ENCODE data around the gene MYRFL. TPM values are rescaled to one million over a fixed set of nuclear protein-coding genes. Genes with fewer than 3 reads are reported as not detected.

MYRFL gene
- polyA plus RNA-seq, 1 donor from 2014 or later: not detected

DNA sequence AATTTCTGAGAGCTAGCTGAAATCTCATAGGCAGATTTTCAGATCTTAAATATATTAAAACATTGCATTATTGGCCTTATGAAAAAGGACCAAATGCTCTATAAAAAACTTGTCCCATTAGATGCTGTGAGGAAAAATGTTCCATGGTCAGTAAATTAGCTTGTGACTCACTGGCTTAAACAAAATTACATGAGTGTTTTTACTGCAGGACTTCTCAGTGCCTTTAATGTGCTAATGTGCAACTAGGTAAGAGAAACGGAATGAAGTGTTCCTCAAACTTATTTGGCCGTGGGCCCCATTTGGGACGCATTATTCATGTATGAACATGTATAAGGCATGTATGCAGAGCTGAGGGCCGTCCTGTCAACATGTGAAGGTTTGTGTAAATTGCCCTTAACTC lies 41.7 kb downstream of the MYRFL start:
- Histone ChIP-seq H3K27ac (ENCODE audit: low read length) (no peak overlapping the region), H3K9me3 (ENCODE audit: low read length) (no peaks in the 10 kb centered on the region), H3K79me2 (replicated peaks; ENCODE audit: insufficient read depth, low read length) (no peaks in the 10 kb centered on the region), H2AFZ (ENCODE audit: low read depth, low read length) (no peak overlapping the region), H3K36me3 (ENCODE audit: insufficient read depth, low read length) (no peaks in the 10 kb centered on the region), H3K9ac (ENCODE audit: low read length) (no peak overlapping the region), H3K4me2 (ENCODE audit: low read length) (no peak overlapping the region), H4K20me1 (ENCODE audit: insufficient read depth) (no peaks in the 10 kb centered on the region), H3K9me2 (ENCODE audit: insufficient read depth, low read length) (no peaks in the 10 kb centered on the region), H3K27me3 (ENCODE audit: insufficient read depth, low read depth, low read length) (no peaks in the 10 kb centered on the region), H3F3A (ENCODE audit: insufficient read depth, low read length, poor library complexity, severe bottlenecking) (no peaks in the 10 kb centered on the region), H3K4me3 (ENCODE audit: low read length) (no peak overlapping the region)
- TF ChIP-seq, protein P1, sequence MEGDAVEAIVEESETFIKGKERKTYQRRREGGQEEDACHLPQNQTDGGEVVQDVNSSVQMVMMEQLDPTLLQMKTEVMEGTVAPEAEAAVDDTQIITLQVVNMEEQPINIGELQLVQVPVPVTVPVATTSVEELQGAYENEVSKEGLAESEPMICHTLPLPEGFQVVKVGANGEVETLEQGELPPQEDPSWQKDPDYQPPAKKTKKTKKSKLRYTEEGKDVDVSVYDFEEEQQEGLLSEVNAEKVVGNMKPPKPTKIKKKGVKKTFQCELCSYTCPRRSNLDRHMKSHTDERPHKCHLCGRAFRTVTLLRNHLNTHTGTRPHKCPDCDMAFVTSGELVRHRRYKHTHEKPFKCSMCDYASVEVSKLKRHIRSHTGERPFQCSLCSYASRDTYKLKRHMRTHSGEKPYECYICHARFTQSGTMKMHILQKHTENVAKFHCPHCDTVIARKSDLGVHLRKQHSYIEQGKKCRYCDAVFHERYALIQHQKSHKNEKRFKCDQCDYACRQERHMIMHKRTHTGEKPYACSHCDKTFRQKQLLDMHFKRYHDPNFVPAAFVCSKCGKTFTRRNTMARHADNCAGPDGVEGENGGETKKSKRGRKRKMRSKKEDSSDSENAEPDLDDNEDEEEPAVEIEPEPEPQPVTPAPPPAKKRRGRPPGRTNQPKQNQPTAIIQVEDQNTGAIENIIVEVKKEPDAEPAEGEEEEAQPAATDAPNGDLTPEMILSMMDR (IDR thresholded peaks at IDR 0.05; ENCODE audit: poor library complexity, severe bottlenecking): no peak
- TF ChIP-seq TAF1 (IDR thresholded peaks at IDR 0.05; ENCODE audit: low read depth): no peak
- TF ChIP-seq EP300 (conservative IDR thresholded peaks at IDR 0.05; ENCODE audit: poor library complexity, severe bottlenecking): no peak
- no peak for TF ChIP-seq RAD21 (conservative IDR thresholded peaks at IDR 0.05)
- TF ChIP-seq MXI1 (conservative IDR thresholded peaks at IDR 0.05; ENCODE audit: poor library complexity, severe bottlenecking): no peak
- TF ChIP-seq POLR2AphosphoS5 (IDR thresholded peaks at IDR 0.05): no peak
- TF ChIP-seq, protein P2, sequence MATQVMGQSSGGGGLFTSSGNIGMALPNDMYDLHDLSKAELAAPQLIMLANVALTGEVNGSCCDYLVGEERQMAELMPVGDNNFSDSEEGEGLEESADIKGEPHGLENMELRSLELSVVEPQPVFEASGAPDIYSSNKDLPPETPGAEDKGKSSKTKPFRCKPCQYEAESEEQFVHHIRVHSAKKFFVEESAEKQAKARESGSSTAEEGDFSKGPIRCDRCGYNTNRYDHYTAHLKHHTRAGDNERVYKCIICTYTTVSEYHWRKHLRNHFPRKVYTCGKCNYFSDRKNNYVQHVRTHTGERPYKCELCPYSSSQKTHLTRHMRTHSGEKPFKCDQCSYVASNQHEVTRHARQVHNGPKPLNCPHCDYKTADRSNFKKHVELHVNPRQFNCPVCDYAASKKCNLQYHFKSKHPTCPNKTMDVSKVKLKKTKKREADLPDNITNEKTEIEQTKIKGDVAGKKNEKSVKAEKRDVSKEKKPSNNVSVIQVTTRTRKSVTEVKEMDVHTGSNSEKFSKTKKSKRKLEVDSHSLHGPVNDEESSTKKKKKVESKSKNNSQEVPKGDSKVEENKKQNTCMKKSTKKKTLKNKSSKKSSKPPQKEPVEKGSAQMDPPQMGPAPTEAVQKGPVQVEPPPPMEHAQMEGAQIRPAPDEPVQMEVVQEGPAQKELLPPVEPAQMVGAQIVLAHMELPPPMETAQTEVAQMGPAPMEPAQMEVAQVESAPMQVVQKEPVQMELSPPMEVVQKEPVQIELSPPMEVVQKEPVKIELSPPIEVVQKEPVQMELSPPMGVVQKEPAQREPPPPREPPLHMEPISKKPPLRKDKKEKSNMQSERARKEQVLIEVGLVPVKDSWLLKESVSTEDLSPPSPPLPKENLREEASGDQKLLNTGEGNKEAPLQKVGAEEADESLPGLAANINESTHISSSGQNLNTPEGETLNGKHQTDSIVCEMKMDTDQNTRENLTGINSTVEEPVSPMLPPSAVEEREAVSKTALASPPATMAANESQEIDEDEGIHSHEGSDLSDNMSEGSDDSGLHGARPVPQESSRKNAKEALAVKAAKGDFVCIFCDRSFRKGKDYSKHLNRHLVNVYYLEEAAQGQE (IDR thresholded peaks at IDR 0.05; ENCODE audit: borderline replicate concordance): no peak
- TF ChIP-seq EZH2 (IDR thresholded peaks at IDR 0.05; ENCODE audit: borderline replicate concordance, insufficient read depth, low read length, poor library complexity, severe bottlenecking): no peak
- no peak for TF ChIP-seq SMC3 (conservative IDR thresholded peaks at IDR 0.05; ENCODE audit: poor library complexity)

DNA sequence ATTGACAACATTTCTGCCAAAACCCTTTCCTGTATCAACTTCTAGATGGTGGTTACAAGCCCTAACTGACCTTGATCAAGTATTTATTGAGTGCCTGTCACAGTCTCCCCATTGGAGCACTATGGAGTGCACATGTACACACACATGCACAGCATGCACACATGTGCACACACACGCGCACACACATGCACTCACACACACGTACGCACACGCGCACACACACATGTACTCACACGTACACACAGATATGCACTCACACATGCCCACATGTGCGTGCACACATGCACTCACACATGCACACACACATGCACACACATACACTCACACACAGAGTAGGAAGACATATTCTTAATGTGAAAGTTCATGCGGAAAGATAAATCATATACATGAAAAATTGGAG lies 43.7 kb downstream of the MYRFL start:
- no peaks in the 10 kb centered on the region for H3K36me3 ChIP-seq (ENCODE audit: insufficient read depth, low read length)

More for the DNA sequence above, 43.7 kb downstream of the MYRFL start:
- H3K27ac ChIP-seq (ENCODE audit: low read length): no peak overlapping the region
- no peak overlapping the region for H2AFZ ChIP-seq (ENCODE audit: low read depth, low read length)
- no peaks in the 10 kb centered on the region for H3K9me3 ChIP-seq (ENCODE audit: low read length)
- H3K4me2 ChIP-seq (ENCODE audit: low read length): no peak overlapping the region
- H3K9ac ChIP-seq (ENCODE audit: low read length): no peak overlapping the region
- H3K9me2 ChIP-seq (ENCODE audit: insufficient read depth, low read length): no peaks in the 10 kb centered on the region
- TF ChIP-seq TAF1 (IDR thresholded peaks at IDR 0.05; ENCODE audit: low read depth) (no peak), EP300 (conservative IDR thresholded peaks at IDR 0.05; ENCODE audit: poor library complexity, severe bottlenecking) (no peak), RAD21 (conservative IDR thresholded peaks at IDR 0.05) (no peak), MXI1 (conservative IDR thresholded peaks at IDR 0.05; ENCODE audit: poor library complexity, severe bottlenecking) (no peak), EZH2 (IDR thresholded peaks at IDR 0.05; ENCODE audit: borderline replicate concordance, insufficient read depth, low read length, poor library complexity, severe bottlenecking) (no peak), SMC3 (conservative IDR thresholded peaks at IDR 0.05; ENCODE audit: poor library complexity) (no peak), POLR2AphosphoS5 (IDR thresholded peaks at IDR 0.05) (no peak)
- TF ChIP-seq, protein P2 (IDR thresholded peaks at IDR 0.05; ENCODE audit: borderline replicate concordance): no peak
- TF ChIP-seq, protein P1 (IDR thresholded peaks at IDR 0.05; ENCODE audit: poor library complexity, severe bottlenecking): no peak
- no peaks in the 10 kb centered on the region for H3F3A ChIP-seq (ENCODE audit: insufficient read depth, low read length, poor library complexity, severe bottlenecking)
- no peaks in the 10 kb centered on the region for H3K79me2 ChIP-seq (replicated peaks; ENCODE audit: insufficient read depth, low read length)
- no peaks in the 10 kb centered on the region for H3K27me3 ChIP-seq (ENCODE audit: insufficient read depth, low read depth, low read length)
- H3K4me3 ChIP-seq (ENCODE audit: low read length): no peak overlapping the region
- H4K20me1 ChIP-seq (ENCODE audit: insufficient read depth): no peaks in the 10 kb centered on the region
